Esophagus muscularis mucosa (tissue), 4 donors: ENCODE data around the gene OGFR.

Source experiments
- CTCF ChIP-seq, 3 experiments: fragments of 200-600 bp in 2 of 3; fragments of 450-650 bp in 1 of 3; sonication (generic) in 2 of 3; IDR thresholded peaks; one replicate each; pipeline ENCODE4 v1.5.1; 2017 to 2019; ENCODE audit warnings: antibody characterized with exemption in 3 of 3, mild to moderate bottlenecking in 2 of 3, moderate library complexity in 1 of 3
- EP300 ChIP-seq: sonication (generic); formaldehyde crosslinking; IDR thresholded peaks from one replicate; pipeline ENCODE4 v1.6.1; 2017; ENCODE audit warnings: antibody characterized with exemption
- POLR2A ChIP-seq: fragments of 450-650 bp; IDR thresholded peaks from one replicate; pipeline ENCODE4 v1.6.1; 2017; ENCODE audit warnings: antibody characterized with exemption, moderate library complexity, mild to moderate bottlenecking, low read depth
- POLR2AphosphoS5 ChIP-seq, 2 donors: sonication (generic); formaldehyde crosslinking; IDR thresholded peaks; one replicate each; pipeline ENCODE4 v1.6.1; 2017; ENCODE audit warnings: antibody characterized with exemption in 2 of 2

- TF ChIP-seq POLR2A (no peak), EP300 (no peak), POLR2AphosphoS5 (IDR thresholded peaks at IDR 0.05) (no peak), CTCF (IDR thresholded peaks at IDR 0.05) (no peak)
Observed at GRCh38 chr20:62838128-62838891, 33.7 kb downstream of the OGFR start.
